ENCODE measurements around the gene THBS1. TPM values are rescaled to one million over a fixed set of nuclear protein-coding genes. Genes with fewer than 3 reads are reported as not detected.

THBS1 gene
- total RNA-seq, 1 donor from 2014 or later, result 0.43 TPM

DNA sequence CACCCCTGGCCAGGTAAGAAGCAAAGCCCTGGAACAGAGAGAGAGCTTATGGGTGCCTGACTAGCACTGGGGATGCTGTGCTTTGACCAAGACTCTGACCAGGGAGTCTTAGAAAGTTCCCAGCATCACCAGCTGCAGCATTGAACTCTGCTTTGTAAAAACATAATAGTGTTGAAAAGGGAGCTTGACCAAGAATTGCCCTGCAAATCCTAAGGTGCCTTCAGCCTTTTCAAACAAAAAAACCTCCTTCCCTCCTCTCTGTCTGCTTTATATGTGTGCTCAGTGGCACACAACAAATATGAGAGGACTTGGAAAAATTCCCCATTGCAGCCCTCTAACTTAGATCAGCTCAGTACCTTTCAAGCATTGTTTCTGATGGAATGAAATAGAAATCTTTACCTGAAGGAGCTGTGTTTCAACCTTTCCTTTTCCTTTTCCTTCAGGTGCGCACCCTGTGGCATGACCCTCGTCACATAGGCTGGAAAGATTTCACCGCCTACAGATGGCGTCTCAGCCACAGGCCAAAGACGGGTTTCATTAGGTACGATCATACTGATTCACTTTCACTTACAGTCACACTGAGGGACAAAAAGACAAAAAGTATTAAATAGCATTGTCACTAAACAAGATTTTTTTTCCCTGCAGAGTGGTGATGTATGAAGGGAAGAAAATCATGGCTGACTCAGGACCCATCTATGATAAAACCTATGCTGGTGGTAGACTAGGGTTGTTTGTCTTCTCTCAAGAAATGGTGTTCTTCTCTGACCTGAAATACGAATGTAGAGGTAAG, 13.0 kb downstream of the THBS1 start:
- no peaks in the 10 kb centered on the region for H3K9me3 Mint-ChIP-seq
- intact Hi-C loops (cut with micrococcal nuclease), result no loop called here
- no peak for DNase-seq (ENCODE audit: low spot score)
- no peak overlapping the region for H3K4me3 Mint-ChIP-seq (ENCODE audit: low read depth)
- peaks cover 23% of the 10 kb centered on the region for H3K27me3 Mint-ChIP-seq (ENCODE audit: low read depth)
- H3K4me1 Mint-ChIP-seq (ENCODE audit: low read depth), result peaks cover 6% of the 10 kb centered on the region
- H3K27ac Mint-ChIP-seq, result no peak overlapping the region
- H3K36me3 Mint-ChIP-seq (ENCODE audit: low read depth), result no peaks in the 10 kb centered on the region

DNA sequence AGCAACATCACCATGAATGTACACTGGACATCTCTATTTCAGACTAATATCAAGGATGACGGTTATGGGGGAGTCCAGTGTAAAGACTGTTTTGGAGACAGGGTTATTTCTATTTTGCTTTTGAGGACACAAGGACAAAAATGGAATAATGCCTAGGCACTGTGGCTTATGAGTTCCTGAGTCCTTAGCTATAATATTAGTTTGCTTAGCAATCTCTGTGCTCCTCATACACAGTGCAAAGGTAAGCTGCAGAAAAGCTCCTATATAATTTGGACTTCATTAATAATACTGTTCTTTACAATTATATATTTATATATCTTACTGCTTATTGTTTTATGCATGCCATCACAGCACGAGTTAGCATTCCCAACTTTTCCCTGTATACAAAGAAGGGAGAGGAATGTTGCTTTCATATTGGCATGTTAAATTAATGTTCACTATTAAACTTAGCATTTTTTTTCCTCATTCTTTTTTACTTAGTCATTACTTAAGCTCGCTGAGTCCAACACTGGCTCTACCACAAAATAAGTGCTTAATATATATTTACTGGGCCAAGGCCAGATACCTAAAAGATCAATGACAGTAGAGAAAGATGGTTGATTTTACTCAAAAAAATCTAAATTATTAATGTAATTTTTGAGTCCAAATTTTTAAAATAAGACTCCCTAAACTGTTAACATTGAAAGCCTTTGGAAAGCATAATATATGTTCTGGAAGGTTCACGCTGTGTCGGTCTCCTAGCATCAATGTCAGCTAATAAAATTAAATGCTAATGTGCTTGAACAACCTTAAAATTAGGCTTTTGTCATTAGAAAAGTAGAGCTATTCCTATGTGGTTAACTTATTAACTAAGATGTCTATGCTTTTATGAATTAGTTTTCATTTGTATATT, 13.8 kb downstream of the THBS1 start:
- Mint-ChIP-seq H3K4me3 (ENCODE audit: low read depth) (no peak overlapping the region), H3K36me3 (ENCODE audit: low read depth) (no peaks in the 10 kb centered on the region), H3K27ac (no peak overlapping the region), H3K4me1 (ENCODE audit: low read depth) (peaks cover 6% of the 10 kb centered on the region), H3K9me3 (no peaks in the 10 kb centered on the region), H3K27me3 (ENCODE audit: low read depth) (peaks cover 23% of the 10 kb centered on the region)
- intact Hi-C loops (cut with micrococcal nuclease), result no loop called here
- DNase-seq (ENCODE audit: low spot score), result no peak

DNA sequence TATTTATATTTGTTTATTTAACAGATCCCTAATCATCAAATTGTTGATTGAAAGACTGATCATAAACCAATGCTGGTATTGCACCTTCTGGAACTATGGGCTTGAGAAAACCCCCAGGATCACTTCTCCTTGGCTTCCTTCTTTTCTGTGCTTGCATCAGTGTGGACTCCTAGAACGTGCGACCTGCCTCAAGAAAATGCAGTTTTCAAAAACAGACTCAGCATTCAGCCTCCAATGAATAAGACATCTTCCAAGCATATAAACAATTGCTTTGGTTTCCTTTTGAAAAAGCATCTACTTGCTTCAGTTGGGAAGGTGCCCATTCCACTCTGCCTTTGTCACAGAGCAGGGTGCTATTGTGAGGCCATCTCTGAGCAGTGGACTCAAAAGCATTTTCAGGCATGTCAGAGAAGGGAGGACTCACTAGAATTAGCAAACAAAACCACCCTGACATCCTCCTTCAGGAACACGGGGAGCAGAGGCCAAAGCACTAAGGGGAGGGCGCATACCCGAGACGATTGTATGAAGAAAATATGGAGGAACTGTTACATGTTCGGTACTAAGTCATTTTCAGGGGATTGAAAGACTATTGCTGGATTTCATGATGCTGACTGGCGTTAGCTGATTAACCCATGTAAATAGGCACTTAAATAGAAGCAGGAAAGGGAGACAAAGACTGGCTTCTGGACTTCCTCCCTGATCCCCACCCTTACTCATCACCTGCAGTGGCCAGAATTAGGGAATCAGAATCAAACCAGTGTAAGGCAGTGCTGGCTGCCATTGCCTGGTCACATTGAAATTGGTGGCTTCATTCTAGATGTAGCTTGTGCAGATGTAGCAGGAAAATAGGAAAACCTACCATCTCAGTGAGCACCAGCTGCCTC, 14.7 kb downstream of the THBS1 start:
- peaks cover 6% of the 10 kb centered on the region for H3K4me1 Mint-ChIP-seq (ENCODE audit: low read depth)
- intact Hi-C loops (cut with micrococcal nuclease), result no loop called here
- H3K9me3 Mint-ChIP-seq, result no peaks in the 10 kb centered on the region
- H3K36me3 Mint-ChIP-seq (ENCODE audit: low read depth), result no peaks in the 10 kb centered on the region
- no peak for DNase-seq (ENCODE audit: low spot score)
- no peak overlapping the region for H3K27ac Mint-ChIP-seq
- H3K27me3 Mint-ChIP-seq (ENCODE audit: low read depth), result peaks cover 21% of the 10 kb centered on the region
- no peak overlapping the region for H3K4me3 Mint-ChIP-seq (ENCODE audit: low read depth)

DNA sequence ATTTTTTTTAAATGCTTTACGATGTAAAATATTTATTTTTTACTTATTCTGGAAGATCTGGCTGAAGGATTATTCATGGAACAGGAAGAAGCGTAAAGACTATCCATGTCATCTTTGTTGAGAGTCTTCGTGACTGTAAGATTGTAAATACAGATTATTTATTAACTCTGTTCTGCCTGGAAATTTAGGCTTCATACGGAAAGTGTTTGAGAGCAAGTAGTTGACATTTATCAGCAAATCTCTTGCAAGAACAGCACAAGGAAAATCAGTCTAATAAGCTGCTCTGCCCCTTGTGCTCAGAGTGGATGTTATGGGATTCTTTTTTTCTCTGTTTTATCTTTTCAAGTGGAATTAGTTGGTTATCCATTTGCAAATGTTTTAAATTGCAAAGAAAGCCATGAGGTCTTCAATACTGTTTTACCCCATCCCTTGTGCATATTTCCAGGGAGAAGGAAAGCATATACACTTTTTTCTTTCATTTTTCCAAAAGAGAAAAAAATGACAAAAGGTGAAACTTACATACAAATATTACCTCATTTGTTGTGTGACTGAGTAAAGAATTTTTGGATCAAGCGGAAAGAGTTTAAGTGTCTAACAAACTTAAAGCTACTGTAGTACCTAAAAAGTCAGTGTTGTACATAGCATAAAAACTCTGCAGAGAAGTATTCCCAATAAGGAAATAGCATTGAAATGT, 15.6 kb downstream of the THBS1 start:
- Mint-ChIP-seq H3K4me3 (ENCODE audit: low read depth) (no peak overlapping the region), H3K4me1 (ENCODE audit: low read depth) (peaks cover 6% of the 10 kb centered on the region), H3K27ac (no peak overlapping the region), H3K27me3 (ENCODE audit: low read depth) (peaks cover 18% of the 10 kb centered on the region), H3K9me3 (no peaks in the 10 kb centered on the region), H3K36me3 (ENCODE audit: low read depth) (no peaks in the 10 kb centered on the region)
- DNase-seq (ENCODE audit: low spot score), result no peak
- intact Hi-C loops (cut with micrococcal nuclease), result no loop called here

DNA sequence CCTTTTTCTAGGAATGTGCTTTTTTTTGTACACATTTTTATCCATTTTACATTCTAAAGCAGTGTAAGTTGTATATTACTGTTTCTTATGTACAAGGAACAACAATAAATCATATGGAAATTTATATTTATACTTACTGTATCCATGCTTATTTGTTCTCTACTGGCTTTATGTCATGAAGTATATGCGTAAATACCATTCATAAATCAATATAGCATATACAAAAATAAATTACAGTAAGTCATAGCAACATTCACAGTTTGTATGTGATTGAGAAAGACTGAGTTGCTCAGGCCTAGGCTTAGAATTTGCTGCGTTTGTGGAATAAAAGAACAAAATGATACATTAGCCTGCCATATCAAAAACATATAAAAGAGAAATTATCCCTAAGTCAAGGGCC, 16.5 kb downstream of the THBS1 start:
- intact Hi-C loops (cut with micrococcal nuclease), result no loop called here
- no peak for DNase-seq (ENCODE audit: low spot score)
- Mint-ChIP-seq H3K27me3 (ENCODE audit: low read depth) (peaks cover 18% of the 10 kb centered on the region), H3K27ac (no peak overlapping the region), H3K4me3 (ENCODE audit: low read depth) (no peak overlapping the region), H3K4me1 (ENCODE audit: low read depth) (peaks cover 6% of the 10 kb centered on the region), H3K9me3 (no peaks in the 10 kb centered on the region), H3K36me3 (ENCODE audit: low read depth) (no peaks in the 10 kb centered on the region)

DNA sequence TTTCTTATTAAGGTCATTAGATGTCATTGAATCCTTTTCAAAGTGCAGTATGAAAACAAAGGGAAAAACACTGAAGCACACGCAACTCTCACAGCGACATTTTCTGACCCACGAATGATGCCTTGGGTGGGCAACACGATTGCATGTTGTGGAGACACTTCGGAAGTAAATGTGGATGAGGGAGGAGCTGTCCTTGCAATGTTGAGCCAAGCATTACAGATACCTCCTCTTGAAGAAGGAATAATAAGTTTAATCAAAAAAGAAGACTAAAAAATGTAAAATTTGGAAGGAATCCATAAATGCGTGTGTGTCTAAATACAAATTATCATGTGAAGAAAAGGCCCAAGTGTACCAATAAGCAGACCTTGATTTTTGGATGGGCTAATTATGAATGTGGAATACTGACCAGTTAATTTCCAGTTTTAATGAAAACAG, 16.9 kb downstream of the THBS1 start:
- H3K27ac Mint-ChIP-seq, result no peak overlapping the region

DNA sequence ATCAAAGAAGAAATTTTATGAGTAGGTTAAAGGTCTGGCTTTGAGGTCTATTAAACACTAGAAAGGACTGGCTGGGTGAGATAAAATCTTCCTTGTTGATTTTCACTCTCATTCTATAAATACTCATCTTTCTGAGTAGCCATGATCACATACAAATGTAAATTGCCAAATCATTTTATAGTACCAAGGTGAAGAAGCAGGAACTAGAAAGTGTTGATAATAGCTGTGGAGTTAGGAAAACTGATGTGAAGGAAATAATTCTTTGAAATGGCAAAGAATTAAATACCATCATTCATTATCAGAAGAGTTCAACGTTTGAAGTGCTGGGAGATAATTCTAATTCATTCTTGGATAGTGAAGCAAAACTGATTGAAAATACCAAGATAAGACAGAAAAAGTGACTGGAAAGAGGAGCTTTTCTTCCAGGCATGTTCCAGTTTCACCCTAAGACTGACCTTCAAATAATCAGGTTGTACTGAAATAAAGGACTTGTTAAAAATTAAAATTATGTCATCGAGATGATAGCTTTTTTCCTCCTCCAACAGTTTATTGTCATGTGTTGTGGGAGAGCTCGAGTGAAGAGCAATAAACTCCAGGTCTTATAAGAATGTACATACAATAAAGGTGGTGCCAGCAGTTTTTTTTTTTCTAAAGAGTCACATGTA, 17.4 kb downstream of the THBS1 start:
- H3K36me3 Mint-ChIP-seq (ENCODE audit: low read depth), result no peaks in the 10 kb centered on the region
- peaks cover 6% of the 10 kb centered on the region for H3K4me1 Mint-ChIP-seq (ENCODE audit: low read depth)
- no peak overlapping the region for H3K27ac Mint-ChIP-seq
- H3K9me3 Mint-ChIP-seq, result no peaks in the 10 kb centered on the region
- no peak overlapping the region for H3K4me3 Mint-ChIP-seq (ENCODE audit: low read depth)
- DNase-seq (ENCODE audit: low spot score), result no peak
- peaks cover 17% of the 10 kb centered on the region for H3K27me3 Mint-ChIP-seq (ENCODE audit: low read depth)
- intact Hi-C loops (cut with micrococcal nuclease), result no loop called here

More for the DNA sequence above, 16.9 kb downstream of the THBS1 start:
- H3K36me3 Mint-ChIP-seq (ENCODE audit: low read depth), result no peaks in the 10 kb centered on the region
- H3K27me3 Mint-ChIP-seq (ENCODE audit: low read depth), result peaks cover 18% of the 10 kb centered on the region
- no peak overlapping the region for H3K4me3 Mint-ChIP-seq (ENCODE audit: low read depth)
- peaks cover 6% of the 10 kb centered on the region for H3K4me1 Mint-ChIP-seq (ENCODE audit: low read depth)
- H3K9me3 Mint-ChIP-seq, result no peaks in the 10 kb centered on the region
- intact Hi-C loops (cut with micrococcal nuclease), result no loop called here
- no peak for DNase-seq (ENCODE audit: low spot score)

DNA sequence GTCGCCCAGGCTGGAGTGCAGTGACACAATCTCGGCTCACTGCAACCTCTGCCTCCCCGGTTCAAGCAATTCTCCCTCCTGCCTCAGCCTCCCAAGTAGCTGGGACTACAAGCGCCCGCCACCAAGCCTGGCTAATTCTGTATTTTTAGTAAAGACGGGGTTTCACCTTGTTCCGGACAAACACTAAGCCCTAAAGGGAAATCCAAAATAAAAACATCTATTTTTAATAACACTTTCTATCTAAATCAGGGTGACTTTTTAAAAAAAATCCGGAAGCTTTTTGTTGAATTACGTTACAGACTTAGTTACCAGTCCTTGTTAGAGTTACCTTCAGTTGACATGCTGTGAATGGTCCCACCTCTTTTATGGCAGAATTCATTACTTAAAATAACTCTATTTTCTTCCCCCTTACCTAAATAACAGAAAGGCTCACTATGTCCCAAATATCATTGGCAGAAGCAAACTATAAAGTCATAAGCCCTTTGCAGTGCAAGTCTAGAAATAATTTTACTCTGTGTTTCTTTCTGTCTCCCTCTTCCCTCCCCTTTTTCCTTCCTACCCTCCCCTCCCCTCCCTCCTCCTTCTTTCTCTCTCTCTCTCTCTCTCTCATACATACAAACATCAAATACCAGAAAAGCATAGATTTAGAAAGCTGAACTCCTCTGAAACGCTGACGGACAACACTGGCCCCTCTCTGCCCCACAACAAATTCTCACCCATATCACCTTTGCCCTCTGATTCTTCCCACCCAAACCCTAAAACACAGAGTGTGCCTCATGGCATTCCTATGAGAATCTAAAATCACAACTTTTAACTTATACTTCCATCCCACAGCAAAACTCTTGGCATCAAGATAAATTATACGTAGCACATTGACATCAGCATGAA, 18.3 kb downstream of the THBS1 start:
- H3K27ac Mint-ChIP-seq, result no peak overlapping the region
- peaks cover 1% of the 10 kb centered on the region for H3K4me1 Mint-ChIP-seq (ENCODE audit: low read depth)
- no peaks in the 10 kb centered on the region for H3K36me3 Mint-ChIP-seq (ENCODE audit: low read depth)
- intact Hi-C loops (cut with micrococcal nuclease), result no loop called here
- DNase-seq (ENCODE audit: low spot score), result no peak
- H3K27me3 Mint-ChIP-seq (ENCODE audit: low read depth), result peaks cover 18% of the 10 kb centered on the region
- H3K9me3 Mint-ChIP-seq, result no peaks in the 10 kb centered on the region
- H3K4me3 Mint-ChIP-seq (ENCODE audit: low read depth), result no peak overlapping the region

DNA sequence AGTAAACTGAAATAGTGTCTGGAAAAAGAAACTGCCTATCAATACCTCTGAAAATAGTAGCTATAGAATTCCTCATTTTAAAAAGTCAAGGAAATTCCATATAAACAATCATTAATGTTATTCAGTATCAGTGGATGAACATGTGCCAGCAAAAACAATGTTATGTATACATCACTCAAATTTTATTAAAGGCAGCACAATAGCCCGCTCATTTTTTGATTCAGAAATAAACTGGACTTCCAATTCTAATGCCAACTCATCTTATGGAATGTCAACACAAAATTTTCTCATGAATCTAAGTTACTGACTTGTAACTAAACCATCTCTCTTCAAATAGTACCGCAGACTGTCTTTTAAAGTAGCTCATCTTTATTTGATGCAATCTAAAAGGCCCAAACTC, 19.0 kb downstream of the THBS1 start:
- Mint-ChIP-seq H3K27me3 (ENCODE audit: low read depth) (peaks cover 18% of the 10 kb centered on the region), H3K4me3 (ENCODE audit: low read depth) (no peak overlapping the region), H3K9me3 (no peaks in the 10 kb centered on the region), H3K27ac (no peak overlapping the region), H3K36me3 (ENCODE audit: low read depth) (no peaks in the 10 kb centered on the region), H3K4me1 (ENCODE audit: low read depth) (no peaks in the 10 kb centered on the region)
- intact Hi-C loops (cut with micrococcal nuclease), result no loop called here
- DNase-seq (ENCODE audit: low spot score), result no peak

DNA sequence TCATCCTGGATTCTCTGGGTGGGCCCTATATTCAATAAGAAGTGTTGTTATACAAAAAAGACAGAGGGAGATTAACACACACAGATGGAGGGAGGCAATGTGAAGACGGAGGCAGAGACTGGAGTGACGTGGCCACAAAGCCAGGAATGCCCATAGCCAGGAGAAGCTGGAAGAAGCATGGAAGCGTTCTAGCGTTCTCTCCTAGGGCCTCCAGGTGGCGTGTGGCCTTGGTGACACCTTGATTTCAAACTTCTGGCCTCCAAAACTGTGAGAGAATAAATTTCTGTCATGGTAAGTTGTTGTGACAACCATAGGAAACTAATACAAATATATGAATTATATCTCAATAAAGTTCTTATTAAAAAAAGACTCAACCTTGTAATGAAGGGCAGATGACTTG, 21.3 kb downstream of the THBS1 start:
- H3K36me3 Mint-ChIP-seq (ENCODE audit: low read depth), result no peaks in the 10 kb centered on the region
- H3K4me3 Mint-ChIP-seq (ENCODE audit: low read depth), result no peak overlapping the region
- intact Hi-C loops (cut with micrococcal nuclease), result no loop called here
- peaks cover 20% of the 10 kb centered on the region for H3K27me3 Mint-ChIP-seq (ENCODE audit: low read depth)
- DNase-seq (ENCODE audit: low spot score), result no peak
- H3K9me3 Mint-ChIP-seq, result no peaks in the 10 kb centered on the region
- H3K27ac Mint-ChIP-seq, result no peak overlapping the region
- no peaks in the 10 kb centered on the region for H3K4me1 Mint-ChIP-seq (ENCODE audit: low read depth)

DNA sequence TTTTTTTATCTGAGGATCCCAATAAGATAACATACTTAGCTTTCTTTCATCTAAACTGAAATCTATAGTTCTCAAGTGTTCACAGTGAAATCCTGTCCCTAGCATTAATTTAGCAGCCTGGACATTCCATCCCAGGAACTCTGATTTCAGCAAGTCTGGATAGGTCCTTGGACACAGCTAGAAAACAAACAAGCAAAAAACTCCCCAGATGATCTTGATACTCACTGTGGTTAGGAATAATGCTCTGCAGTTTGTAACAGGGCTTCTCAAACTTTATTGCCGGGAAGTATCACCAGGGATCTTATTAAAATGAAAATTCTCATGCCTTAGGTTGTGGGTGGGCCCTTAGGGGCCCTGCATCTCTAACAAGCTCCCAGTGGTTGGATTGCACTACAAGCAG, 24.3 kb downstream of the THBS1 start:
- peaks cover 10% of the 10 kb centered on the region for H3K4me1 Mint-ChIP-seq (ENCODE audit: low read depth)

More for the DNA sequence above, 24.3 kb downstream of the THBS1 start:
- intact Hi-C loops (cut with micrococcal nuclease), result no loop called here
- no peak for DNase-seq (ENCODE audit: low spot score)
- Mint-ChIP-seq H3K9me3 (peaks cover 17% of the 10 kb centered on the region), H3K36me3 (ENCODE audit: low read depth) (peaks cover 4% of the 10 kb centered on the region), H3K27me3 (ENCODE audit: low read depth) (peaks cover 13% of the 10 kb centered on the region), H3K27ac (no peak overlapping the region), H3K4me3 (ENCODE audit: low read depth) (no peak overlapping the region)

Measured in activated T-helper 2 cell treated with anti-CD3 and anti-CD28 coated beads, Interferon-gamma antibody, Interleukin-2, Interleukin-4, amounts not matched to agents 10 μg/mL and 5 μg/mL and 100 μg/mL, durations not matched to agents 14 hours and 24 hours and 36 hours (primary cell).